Caco-2 (cell line): ENCODE data around the gene CDH13. TPM values are rescaled to one million over a fixed set of nuclear protein-coding genes. Genes with fewer than 3 reads are reported as not detected.

Experiments used
- BruUV-seq: library from RNA; stranded (reverse); fragments of 400-500 nt; replicated peaks from 2 replicates; lab custom pipeline; 2021; lab: Mats Ljungman, UMichigan
- CTCF ChIA-PET: fragments of 300-600 bp; sonication (Branson Sonifier 250); formaldehyde crosslinking; loops from one replicate; lab custom pipeline; 2022; ENCODE audit warnings: antibody characterized with exemption; lab: Charles Lee
- POLR2A ChIA-PET: fragments of 300-600 bp; sonication (Branson Sonifier 250); formaldehyde crosslinking; loops from one replicate; lab custom pipeline; 2022; ENCODE audit warnings: antibody characterized with exemption; lab: Charles Lee
- DNase-seq, 2 experiments: peaks; one replicate each; pipeline versions ENCODE4 v3.0.0 to v3.0.0-alpha.2; 2020 to 2022
- H3K27me3 ChIP-seq: replicated peaks from 2 replicates; pipeline ENCODE4 v1.6.0; 2011; ENCODE audit warnings: low read length; ENCODE audit not compliant: control insufficient read depth, insufficient read depth
- H3K36me3 ChIP-seq: 2 replicates; pipeline ENCODE4 v1.5.1; 2011; ENCODE audit warnings: low read length; ENCODE audit not compliant: control insufficient read depth, insufficient read depth
- H3K4me1 ChIP-seq: fragments of 250-450 bp; sonication (Bioruptor Pico); 2 replicates; pipeline ENCODE4 v1.5.1; 2020; ENCODE audit warnings: mild to moderate bottlenecking
- H3K4me3 ChIP-seq: 2 replicates; pipeline ENCODE4 v1.5.1; 2011; ENCODE audit warnings: low read depth, mild to moderate bottlenecking, control low read depth, low read length
- H3K9me3 ChIP-seq: fragments of 250-450 bp; sonication (Bioruptor Pico); 2 replicates; pipeline ENCODE4 v1.5.1; 2020; ENCODE audit warnings: mild to moderate bottlenecking, moderate library complexity
- H3K27ac Mint-ChIP-seq: one replicate; pipeline ENCODE4 v1.8.0; 2022; ENCODE audit warnings: mixed read lengths; ENCODE audit not compliant: unreplicated experiment
- H3K27me3 Mint-ChIP-seq: one replicate; pipeline ENCODE4 v1.8.0; 2022; ENCODE audit warnings: mixed read lengths; ENCODE audit not compliant: insufficient read depth, unreplicated experiment
- H3K36me3 Mint-ChIP-seq: one replicate; pipeline ENCODE4 v1.8.0; 2022; ENCODE audit warnings: mild to moderate bottlenecking, mixed read lengths; ENCODE audit not compliant: insufficient read depth, unreplicated experiment
- H3K4me1 Mint-ChIP-seq: one replicate; pipeline ENCODE4 v1.8.0; 2022; ENCODE audit warnings: low read depth, mixed read lengths; ENCODE audit not compliant: unreplicated experiment
- H3K4me3 Mint-ChIP-seq: one replicate; pipeline ENCODE4 v1.8.0; 2022; ENCODE audit warnings: mild to moderate bottlenecking, moderate library complexity, mixed read lengths; ENCODE audit not compliant: unreplicated experiment
- H3K9me3 Mint-ChIP-seq: one replicate; pipeline ENCODE4 v1.8.0; 2022; ENCODE audit warnings: mixed read lengths; ENCODE audit not compliant: unreplicated experiment
- intact Hi-C: fragments of 100-400 bp; cut with micrococcal nuclease; formaldehyde crosslinking; loops from one replicate; pipeline ENCODE4 v1.10.0; 2022; ENCODE audit not compliant: unreplicated experiment
- total RNA-seq: library from RNA; stranded (reverse); gene quantifications from 2 replicates; pipeline ENCODE4 v1.2.3, GENCODE V29; 2022
- TF ChIP-seq, protein P1 (sequence below), 2 experiments: fragments of 200-600 bp in 1 of 2; IDR thresholded peaks; 1 replicate in 1 of 2; 2 replicates in 1 of 2; pipeline versions ENCODE4 v1.5.1 to v1.8.0; 2011 to 2022; ENCODE audit warnings: antibody characterized with exemption in 1 of 2, control low read depth in 1 of 2, inconsistent platforms in 1 of 2, low read depth in 1 of 2, low read length in 1 of 2, mild to moderate bottlenecking in 1 of 2, moderate library complexity in 1 of 2; ENCODE audit not compliant: insufficient read depth in 1 of 2, severe bottlenecking in 1 of 2, unreplicated experiment in 1 of 2

CDH13 gene
- total RNA-seq, 1 experiment from 2014 or later, result 2.2 TPM

DNA sequence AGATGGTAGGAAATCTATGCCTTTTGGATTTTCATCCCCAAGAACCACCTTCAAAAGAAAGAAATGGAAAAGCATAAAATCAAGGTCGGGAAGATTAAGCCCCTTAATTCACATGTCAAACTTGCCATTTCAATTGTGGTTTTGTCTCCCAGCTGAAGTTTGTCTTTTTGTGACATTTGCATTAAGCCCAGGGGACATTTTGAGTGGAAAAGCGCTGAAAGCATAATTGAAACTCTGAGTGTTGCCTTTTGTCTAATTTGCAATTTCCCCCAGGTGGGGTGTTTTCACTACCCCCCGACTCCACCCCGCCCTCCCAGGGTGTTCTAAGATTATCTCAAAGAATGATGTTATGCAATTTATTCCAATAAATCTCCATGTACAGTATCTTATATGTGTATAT is 396.2 kb downstream of the CDH13 start:
- no peaks in the 10 kb centered on the region for H3K36me3 Mint-ChIP-seq

DNA sequence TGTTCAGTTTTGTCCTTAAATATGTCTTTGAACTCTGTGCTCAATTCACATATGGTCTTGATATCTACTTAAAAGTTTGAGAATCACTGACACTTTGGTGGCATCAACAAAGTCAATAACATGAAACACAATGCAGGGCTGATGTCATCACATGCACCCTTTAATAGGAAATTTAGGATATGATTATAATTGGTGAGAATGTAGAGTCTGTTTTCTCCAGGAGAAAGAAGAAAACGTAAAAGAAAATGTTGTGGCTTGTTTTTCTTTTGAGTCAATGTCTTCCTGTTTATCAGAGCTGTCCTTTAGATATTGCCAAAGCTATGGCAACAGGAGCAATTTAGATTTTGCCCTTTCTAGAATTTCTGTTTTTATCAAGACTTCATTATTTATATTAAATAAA is 396.9 kb downstream of the CDH13 start:
- Histone ChIP-seq H3K4me3 (no peak overlapping the region), H3K9me3 (no peaks in the 10 kb centered on the region), H3K36me3 (no peaks in the 10 kb centered on the region), H3K4me1 (no peaks in the 10 kb centered on the region), H3K27me3 (no peaks in the 10 kb centered on the region)
- Mint-ChIP-seq H3K27me3 (peaks cover 3% of the 10 kb centered on the region), H3K36me3 (no peaks in the 10 kb centered on the region), H3K9me3 (no peaks in the 10 kb centered on the region), H3K4me1 (no peaks in the 10 kb centered on the region), H3K4me3 (no peak overlapping the region), H3K27ac (no peak overlapping the region)
- no peak for DNase-seq
- ChIA-PET CTCF (no interaction called here), POLR2A (no interaction called here)
- intact Hi-C loops, result no loop called here
- TF ChIP-seq, protein P1, sequence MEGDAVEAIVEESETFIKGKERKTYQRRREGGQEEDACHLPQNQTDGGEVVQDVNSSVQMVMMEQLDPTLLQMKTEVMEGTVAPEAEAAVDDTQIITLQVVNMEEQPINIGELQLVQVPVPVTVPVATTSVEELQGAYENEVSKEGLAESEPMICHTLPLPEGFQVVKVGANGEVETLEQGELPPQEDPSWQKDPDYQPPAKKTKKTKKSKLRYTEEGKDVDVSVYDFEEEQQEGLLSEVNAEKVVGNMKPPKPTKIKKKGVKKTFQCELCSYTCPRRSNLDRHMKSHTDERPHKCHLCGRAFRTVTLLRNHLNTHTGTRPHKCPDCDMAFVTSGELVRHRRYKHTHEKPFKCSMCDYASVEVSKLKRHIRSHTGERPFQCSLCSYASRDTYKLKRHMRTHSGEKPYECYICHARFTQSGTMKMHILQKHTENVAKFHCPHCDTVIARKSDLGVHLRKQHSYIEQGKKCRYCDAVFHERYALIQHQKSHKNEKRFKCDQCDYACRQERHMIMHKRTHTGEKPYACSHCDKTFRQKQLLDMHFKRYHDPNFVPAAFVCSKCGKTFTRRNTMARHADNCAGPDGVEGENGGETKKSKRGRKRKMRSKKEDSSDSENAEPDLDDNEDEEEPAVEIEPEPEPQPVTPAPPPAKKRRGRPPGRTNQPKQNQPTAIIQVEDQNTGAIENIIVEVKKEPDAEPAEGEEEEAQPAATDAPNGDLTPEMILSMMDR (IDR thresholded peaks at IDR 0.05; ENCODE audit: insufficient read depth in 1 of 2, low read depth in 1 of 2, low read length in 1 of 2, severe bottlenecking in 1 of 2, unreplicated experiment in 1 of 2), result no peak
- no TSS peak for BruUV-seq

More for the DNA sequence above, 396.2 kb downstream of the CDH13 start:
- TF ChIP-seq, protein P1 (IDR thresholded peaks at IDR 0.05; ENCODE audit: insufficient read depth in 1 of 2, low read depth in 1 of 2, low read length in 1 of 2, severe bottlenecking in 1 of 2, unreplicated experiment in 1 of 2), result no peak
- Histone ChIP-seq H3K9me3 (no peaks in the 10 kb centered on the region), H3K4me1 (no peaks in the 10 kb centered on the region), H3K36me3 (no peaks in the 10 kb centered on the region), H3K4me3 (no peak overlapping the region), H3K27me3 (no peaks in the 10 kb centered on the region)
- intact Hi-C loops, result no loop called here
- ChIA-PET POLR2A (no interaction called here), CTCF (no interaction called here)
- Mint-ChIP-seq H3K27ac (no peak overlapping the region), H3K4me3 (no peak overlapping the region), H3K4me1 (no peaks in the 10 kb centered on the region), H3K9me3 (no peaks in the 10 kb centered on the region), H3K27me3 (peaks cover 3% of the 10 kb centered on the region)
- BruUV-seq, result no TSS peak
- DNase-seq, result no peak

DNA sequence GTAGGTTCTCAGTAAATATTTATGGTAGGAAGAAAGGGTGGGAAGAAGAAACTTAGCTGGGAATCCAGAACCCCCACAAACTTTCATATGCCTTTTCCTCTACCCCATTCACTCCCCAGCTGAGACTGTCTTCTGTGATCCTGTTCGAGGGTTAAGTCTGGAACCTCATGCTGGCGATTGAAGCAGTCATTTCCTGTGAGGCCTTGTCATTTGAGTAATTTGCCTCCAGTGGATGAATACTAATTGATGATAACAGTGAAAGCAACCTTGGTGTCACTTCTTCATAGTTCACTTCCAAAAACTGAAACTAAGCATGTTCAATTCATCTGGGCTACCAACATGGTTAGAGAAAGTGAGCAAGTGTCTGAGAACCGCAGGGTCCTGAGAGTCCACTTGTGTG is 401.2 kb downstream of the CDH13 start:
- H3K9me3 ChIP-seq, result no peaks in the 10 kb centered on the region
- Mint-ChIP-seq H3K4me1 (peaks cover 6% of the 10 kb centered on the region), H3K4me3 (no peak overlapping the region), H3K36me3 (no peaks in the 10 kb centered on the region), H3K27me3 (peaks cover 3% of the 10 kb centered on the region), H3K9me3 (peaks cover 19% of the 10 kb centered on the region), H3K27ac (no peak overlapping the region)
- no peak for DNase-seq
- intact Hi-C loops, result no loop called here
- CTCF ChIA-PET, result no interaction called here
- POLR2A ChIA-PET, result no interaction called here
- TF ChIP-seq, protein P1 (IDR thresholded peaks at IDR 0.05; ENCODE audit: insufficient read depth in 1 of 2, low read depth in 1 of 2, low read length in 1 of 2, severe bottlenecking in 1 of 2, unreplicated experiment in 1 of 2), result no peak
- no peaks in the 10 kb centered on the region for H3K27me3 ChIP-seq
- H3K4me1 ChIP-seq, result no peaks in the 10 kb centered on the region
- H3K36me3 ChIP-seq, result no peaks in the 10 kb centered on the region
- no peak overlapping the region for H3K4me3 ChIP-seq
- no TSS peak for BruUV-seq
